Vagina (tissue), 2 donors: ENCODE measurements around the gene CEMIP2. TPM values are rescaled to one million over a fixed set of nuclear protein-coding genes. Genes with fewer than 3 reads are reported as not detected.
A peak's percentile ranks its signal among the peaks of the same experiment; 100 is the strongest.
"Not testable (repeated sequence)": the region's sequence is repeated elsewhere in the genome, so short reads cannot be mapped to it uniquely, and the experiment has no call there.

Experiments used
- DNase-seq, 2 donors: peaks; one replicate each; pipeline ENCODE4 v3.0.0-alpha.2; 2017; ENCODE audit errors: extremely low spot score in 2 of 2
- H3K27ac ChIP-seq: fragments of 200-600 bp; sonication (generic); one replicate; pipeline ENCODE4 v1.5.1; 2019
- H3K27me3 ChIP-seq: fragments of 200-600 bp; sonication (generic); one replicate; pipeline ENCODE4 v1.5.1; 2019
- H3K36me3 ChIP-seq, 2 donors: fragments of 200-600 bp; sonication (generic); one replicate each; pipeline ENCODE4 v1.5.1; 2017 to 2019
- H3K4me1 ChIP-seq: fragments of 200-600 bp; sonication (generic); one replicate; pipeline ENCODE4 v1.5.1; 2019
- H3K4me3 ChIP-seq, 2 donors: fragments of 200-600 bp; sonication (generic); 1 replicate in 1 of 2; 2 replicates in 1 of 2; pipeline ENCODE4 v1.5.1; 2016 to 2019
- H3K9me3 ChIP-seq: fragments of 200-600 bp; sonication (generic); one replicate; pipeline ENCODE4 v1.5.1; 2019
- CTCF ChIP-seq, 3 experiments: fragments of 450-650 bp in 2 of 3; fragments of 200-600 bp in 1 of 3; sonication (generic) in 1 of 3; IDR thresholded peaks; one replicate each; pipeline ENCODE4 v1.5.1; 2017 to 2019; ENCODE audit warnings: antibody characterized with exemption in 3 of 3, mild to moderate bottlenecking in 2 of 3, moderate library complexity in 2 of 3
- POLR2A ChIP-seq, 2 donors: fragments of 450-650 bp; IDR thresholded peaks; one replicate each; pipeline ENCODE4 v1.6.1; 2017; ENCODE audit warnings: antibody characterized with exemption in 2 of 2, mild to moderate bottlenecking in 2 of 2, moderate library complexity in 2 of 2
- POLR2AphosphoS5 ChIP-seq, 2 donors: sonication (generic); formaldehyde crosslinking; IDR thresholded peaks; one replicate each; pipeline ENCODE4 v1.9.0; 2017; ENCODE audit warnings: antibody characterized with exemption in 2 of 2, mild to moderate bottlenecking in 2 of 2, low read depth in 1 of 2; ENCODE audit not compliant: insufficient read depth in 1 of 2
- intact Hi-C: fragments of 100-400 bp; cut with DNase I; formaldehyde crosslinking; loops from one replicate; pipeline ENCODE4 v1.15.1; 2023
- total RNA-seq: library from RNA; depleted of rRNA; stranded (reverse); fragments of >200 nt; gene quantifications from one replicate; pipeline ENCODE4 v1.2.3, GENCODE V29; 2016

Gene CEMIP2
- total RNA-seq, 1 donor from 2014 or later: 46.7 TPM

DNA sequence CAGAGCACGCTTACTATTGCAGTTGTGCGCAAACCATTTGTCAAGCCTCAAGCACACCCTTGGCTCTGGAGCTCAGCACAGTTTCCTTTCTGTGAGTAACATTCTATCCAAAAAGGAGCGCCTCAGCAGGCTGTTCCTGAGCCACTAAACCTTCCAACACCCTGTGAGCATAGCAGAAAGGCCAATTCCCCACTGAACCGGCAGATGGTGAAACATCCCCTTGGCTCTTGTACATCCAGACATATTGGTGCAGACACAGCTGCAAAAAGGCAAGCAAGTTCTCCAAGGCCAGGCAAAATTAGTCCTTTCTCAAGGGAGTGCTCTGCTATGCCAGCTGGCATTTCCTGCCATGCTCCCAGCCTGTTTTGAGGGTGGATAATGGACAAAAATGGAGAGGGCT lies 44.1 kb upstream of the CEMIP2 start:
- Histone ChIP-seq H3K27ac (no peak overlapping the region), H3K9me3 (no peaks in the 10 kb centered on the region), H3K36me3 (no peaks in the 10 kb centered on the region), H3K27me3 (no peaks in the 10 kb centered on the region), H3K4me3 (no peak overlapping the region), H3K4me1 (no peaks in the 10 kb centered on the region)
- TF ChIP-seq CTCF (IDR thresholded peaks at IDR 0.05): no peak
- TF ChIP-seq POLR2AphosphoS5 (IDR thresholded peaks at IDR 0.05; ENCODE audit: insufficient read depth in 1 of 2, low read depth in 1 of 2): no peak
- TF ChIP-seq POLR2A (IDR thresholded peaks at IDR 0.05): no peak
- intact Hi-C loops: no loop called here
- DNase-seq: no peak

DNA sequence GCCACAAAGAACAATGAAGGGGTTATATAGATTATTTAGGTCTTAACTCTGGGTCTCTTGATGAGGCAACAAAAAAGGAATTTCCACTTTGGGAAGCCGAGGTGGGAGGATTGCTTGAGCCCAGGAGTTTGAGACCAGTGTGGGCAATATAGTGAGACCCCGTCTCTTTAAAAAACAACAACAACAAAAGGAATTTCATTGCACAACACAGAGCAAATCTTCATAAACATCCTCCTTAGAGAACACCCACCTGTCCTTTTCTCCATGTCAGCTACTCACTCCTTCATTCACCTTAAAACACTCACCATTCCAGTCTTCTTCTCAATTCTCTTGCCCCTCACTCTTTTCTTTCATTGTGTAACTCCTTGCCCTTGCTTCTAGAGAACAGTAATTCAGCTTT lies 39.8 kb upstream of the CEMIP2 start:
- intact Hi-C loops: loop anchor here (10.0 kb wide), 1 partner anchor 217 kb away; no protein-coding TSS in a partner anchor
- H3K27me3 ChIP-seq: no peaks in the 10 kb centered on the region

DNA sequence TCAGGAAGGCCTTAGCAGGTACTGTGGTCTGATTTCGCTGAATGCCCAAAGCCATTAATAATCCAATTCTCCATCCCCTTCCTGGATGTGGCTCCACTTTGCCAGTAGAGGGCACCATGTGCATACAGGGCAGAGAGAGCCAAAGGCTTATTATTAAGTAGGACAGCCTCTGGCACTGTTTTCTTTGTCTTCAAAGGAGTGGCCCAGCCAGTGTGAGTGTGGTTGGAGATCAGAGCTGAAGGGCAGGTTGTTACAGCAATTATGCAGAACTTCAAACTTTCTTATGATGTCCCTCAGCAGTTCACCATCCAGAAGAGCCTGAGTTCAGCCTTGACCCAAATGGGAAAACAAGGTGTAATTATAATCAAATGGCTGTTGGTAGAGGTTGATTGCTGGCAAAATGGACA lies 38.6 kb upstream of the CEMIP2 start:
- intact Hi-C loops: loop anchor here (10.0 kb wide), 1 partner anchor 218 kb away; no protein-coding TSS in a partner anchor
- no peaks in the 10 kb centered on the region for H3K36me3 ChIP-seq
- H3K27me3 ChIP-seq: no peaks in the 10 kb centered on the region
- peak; percentile 67 to 80 (median 68) for TF ChIP-seq CTCF (IDR thresholded peaks at IDR 0.05)
- no peak for TF ChIP-seq POLR2A (IDR thresholded peaks at IDR 0.05)
- no peak overlapping the region for H3K4me3 ChIP-seq
- H3K4me1 ChIP-seq: no peaks in the 10 kb centered on the region
- DNase-seq: no peak
- no peaks in the 10 kb centered on the region for H3K9me3 ChIP-seq
- H3K27ac ChIP-seq: no peak overlapping the region

More for the DNA sequence above, 39.8 kb upstream of the CEMIP2 start:
- H3K4me3 ChIP-seq: no peak overlapping the region
- no peaks in the 10 kb centered on the region for H3K4me1 ChIP-seq
- DNase-seq: no peak
- no peaks in the 10 kb centered on the region for H3K36me3 ChIP-seq
- no peak overlapping the region for H3K27ac ChIP-seq
- TF ChIP-seq CTCF (IDR thresholded peaks at IDR 0.05) (no peak), POLR2AphosphoS5 (IDR thresholded peaks at IDR 0.05; ENCODE audit: insufficient read depth in 1 of 2, low read depth in 1 of 2) (no peak), POLR2A (IDR thresholded peaks at IDR 0.05) (no peak)
- H3K9me3 ChIP-seq: no peaks in the 10 kb centered on the region

DNA sequence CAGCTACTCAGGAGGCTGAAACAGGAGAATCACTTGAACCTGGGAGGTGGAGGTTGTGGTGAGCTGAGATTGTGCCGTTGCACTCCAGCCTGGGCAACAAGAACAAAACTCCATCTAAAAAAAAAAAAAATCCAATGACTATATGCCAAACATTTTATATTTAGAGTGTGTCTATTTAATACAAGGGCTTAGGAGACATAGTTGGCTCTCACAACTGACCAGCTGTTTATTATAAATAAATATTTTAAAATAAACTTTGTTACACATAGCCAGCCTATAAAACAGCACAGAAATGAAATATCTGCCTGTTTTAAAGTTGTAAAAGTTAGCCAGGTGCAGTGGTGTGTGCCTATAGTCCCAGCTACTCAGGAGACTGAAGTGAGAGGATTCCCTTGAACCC lies 36.8 kb upstream of the CEMIP2 start:
- H3K9me3 ChIP-seq, H3K4me1 ChIP-seq, DNase-seq, H3K27ac ChIP-seq, H3K27me3 ChIP-seq, H3K36me3 ChIP-seq, H3K4me3 ChIP-seq: not testable (repeated sequence)
- intact Hi-C loops: loop anchor here (10.0 kb wide), 1 partner anchor 220 kb away; no protein-coding TSS in a partner anchor

GRCh38 chr9:71801826-71802225 lies 33.5 kb upstream of the CEMIP2 start:
- Histone ChIP-seq H3K27me3 (no peaks in the 10 kb centered on the region), H3K27ac (no peak overlapping the region), H3K36me3 (no peaks in the 10 kb centered on the region), H3K4me3 (no peak overlapping the region), H3K4me1 (no peaks in the 10 kb centered on the region), H3K9me3 (no peaks in the 10 kb centered on the region)
- intact Hi-C loops: loop anchor here (10.0 kb wide), 1 partner anchor 223 kb away; no protein-coding TSS in a partner anchor
- TF ChIP-seq POLR2A (IDR thresholded peaks at IDR 0.05) (no peak), CTCF (IDR thresholded peaks at IDR 0.05) (no peak), POLR2AphosphoS5 (IDR thresholded peaks at IDR 0.05; ENCODE audit: insufficient read depth in 1 of 2, low read depth in 1 of 2) (no peak)
- DNase-seq: no peak

GRCh38 chr9:71797266-71797665 lies 29.0 kb upstream of the CEMIP2 start:
- no peak for TF ChIP-seq POLR2AphosphoS5 (IDR thresholded peaks at IDR 0.05; ENCODE audit: insufficient read depth in 1 of 2, low read depth in 1 of 2)
- TF ChIP-seq POLR2A (IDR thresholded peaks at IDR 0.05): no peak
- TF ChIP-seq CTCF (IDR thresholded peaks at IDR 0.05): no peak
- DNase-seq: no peak
- Histone ChIP-seq H3K36me3 (no peaks in the 10 kb centered on the region), H3K4me1 (no peaks in the 10 kb centered on the region), H3K9me3 (no peaks in the 10 kb centered on the region), H3K4me3 (no peak overlapping the region), H3K27ac (no peak overlapping the region), H3K27me3 (no peaks in the 10 kb centered on the region)
- intact Hi-C loops: no loop called here
